ENCODE measurements around the gene RTF1.

- TF ChIP-seq RFX5 (IDR thresholded peaks at IDR 0.05; ENCODE audit: low read length) (no peak), NFIC (IDR thresholded peaks at IDR 0.05; ENCODE audit: borderline replicate concordance) (no peak), CTCF (IDR thresholded peaks at IDR 0.05) (no peak), PBX3 (IDR thresholded peaks at IDR 0.05) (no peak), MXI1 (IDR thresholded peaks at IDR 0.05; ENCODE audit: low read depth, low read length) (no peak), RAD21 (IDR thresholded peaks at IDR 0.05; ENCODE audit: low read length) (no peak)
Observed at GRCh38 chr15:41480396-41481140, 63.7 kb downstream of the RTF1 start.
